GM23248 (cell line): ENCODE results near the gene PSMC5.

Source experiments
- EZH2 ChIP-seq: fragments of 200-600 bp; sonication (generic); IDR thresholded peaks from 2 replicates; pipeline ENCODE4 v1.6.1; 2018; ENCODE audit warnings: antibody characterized with exemption, mild to moderate bottlenecking; ENCODE audit not compliant: insufficient read depth, poor library complexity, severe bottlenecking
- EZH2phosphoT487 ChIP-seq: fragments of 200-600 bp; sonication (generic); IDR thresholded peaks from 2 replicates; pipeline ENCODE4 v1.6.1; 2018; ENCODE audit warnings: antibody characterized with exemption, moderate library complexity, mild to moderate bottlenecking, low read depth; ENCODE audit not compliant: insufficient read depth

DNA sequence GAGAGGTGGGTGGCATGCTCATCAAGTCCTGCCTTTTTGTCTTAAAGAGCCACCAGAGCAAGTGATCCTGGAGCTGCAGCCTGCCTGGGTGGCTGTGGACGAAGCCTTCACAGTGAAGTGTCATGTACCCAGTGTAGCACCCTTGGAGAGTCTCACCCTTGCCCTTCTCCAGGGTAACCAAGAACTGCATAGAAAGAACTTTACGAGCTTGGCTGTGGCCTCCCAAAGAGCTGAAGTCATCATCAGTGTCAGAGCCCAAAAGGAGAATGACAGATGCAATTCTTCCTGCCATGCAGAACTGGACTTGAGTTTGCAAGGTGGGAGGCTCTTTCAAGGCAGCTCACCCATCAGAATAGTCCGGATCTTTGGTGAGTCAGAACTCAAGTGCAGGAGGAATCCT, 32.0 kb downstream of the PSMC5 start:
- TF ChIP-seq EZH2 (no peak), EZH2phosphoT487 (no peak)
